H7 (cell line): ENCODE results near the gene PRPSAP1. TPM values are rescaled to one million over a fixed set of nuclear protein-coding genes. Genes with fewer than 3 reads are reported as not detected.
"Not testable (repeated sequence)": the region's sequence is repeated elsewhere in the genome, so short reads cannot be mapped to it uniquely, and the experiment has no call there.

ENCODE experiments used
- DNase-seq: peaks from one replicate; pipeline ENCODE4 v3.0.0; 2012
- H3K27me3 ChIP-seq: 2 replicates; pipeline ENCODE4 v1.6.0; 2011; ENCODE audit warnings: mild to moderate bottlenecking, low read length; ENCODE audit not compliant: control insufficient read depth, insufficient read depth
- H3K36me3 ChIP-seq: replicated peaks from 2 replicates; pipeline ENCODE4 v1.5.1; 2011; ENCODE audit warnings: low read length; ENCODE audit not compliant: control insufficient read depth, insufficient read depth
- H3K4me3 ChIP-seq: 2 replicates; pipeline ENCODE4 v1.5.1; 2011; ENCODE audit warnings: low read depth, mild to moderate bottlenecking, control low read depth, low read length, moderate library complexity; ENCODE audit not compliant: insufficient read depth
- total RNA-seq: library from RNA; depleted of rRNA; stranded (reverse); fragments of >200 nt; shearing (Covaris generic); gene quantifications from 2 replicates; pipeline ENCODE4 v1.2.3, GENCODE V29; 2014

PRPSAP1 gene
- total RNA-seq, 1 experiment from 2014 or later = 51.9 TPM

DNA sequence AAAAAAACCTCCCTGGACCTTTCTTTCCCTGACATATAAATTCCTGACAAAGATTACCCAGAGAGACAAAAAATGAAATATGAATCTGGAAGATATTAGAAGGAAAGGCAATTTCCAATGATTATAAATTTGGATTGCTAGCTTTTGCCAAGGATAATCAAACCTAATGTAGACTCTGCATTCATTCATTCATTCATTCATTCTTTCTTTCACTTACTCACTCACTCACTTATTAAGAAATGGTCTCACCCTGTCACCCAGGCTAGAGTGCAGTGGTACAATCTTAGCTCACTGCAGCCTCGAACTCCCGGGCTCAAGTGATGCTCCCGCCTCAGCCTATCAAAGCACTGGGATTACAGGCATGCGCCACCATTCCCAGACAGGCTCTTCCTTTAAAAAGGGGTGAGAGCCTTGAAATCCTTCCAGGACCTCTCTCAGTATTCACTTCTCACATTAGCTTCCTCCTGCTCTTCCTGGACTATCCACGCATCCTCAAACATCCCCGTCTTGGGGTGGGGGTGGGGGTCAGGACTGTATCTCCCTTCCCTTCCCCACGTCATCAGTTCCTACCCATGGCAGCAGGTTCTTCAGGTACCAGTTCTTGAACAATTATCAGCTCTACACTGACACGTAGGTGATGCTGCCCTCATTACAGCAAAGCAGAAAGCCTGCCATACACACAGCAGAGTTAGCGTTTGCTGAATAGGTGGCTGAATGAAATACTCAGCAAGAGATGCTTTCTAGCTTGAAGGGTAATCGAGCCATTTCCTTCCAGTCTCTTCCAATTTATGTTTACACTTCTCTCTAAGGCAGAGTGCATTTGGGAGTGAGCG is 19.8 kb downstream of the PRPSAP1 start:
- DNase-seq = no peak
- Histone ChIP-seq H3K27me3 (no peaks in the 10 kb centered on the region), H3K4me3 (no peak overlapping the region), H3K36me3 (peaks cover 4% of the 10 kb centered on the region)

DNA sequence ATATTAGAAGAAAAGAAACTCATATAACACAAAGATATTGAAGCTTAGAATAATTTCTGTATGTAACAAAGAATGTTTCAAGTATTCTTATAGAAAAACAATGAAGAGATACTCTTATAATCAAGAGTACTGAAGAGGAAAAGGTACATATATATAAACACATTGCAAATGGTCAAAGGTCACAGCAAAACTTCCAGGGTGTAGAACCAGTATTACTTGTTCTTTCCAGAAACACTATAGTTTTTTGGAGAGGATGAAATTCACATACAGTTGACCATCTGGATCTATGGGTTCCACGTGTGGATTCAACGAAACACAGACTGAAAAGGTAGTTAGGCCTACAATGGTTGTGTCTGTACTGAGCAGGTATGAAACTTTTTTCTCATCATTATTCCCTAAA is 22.6 kb downstream of the PRPSAP1 start:
- Histone ChIP-seq H3K27me3 (no peaks in the 10 kb centered on the region), H3K36me3 (peaks cover 4% of the 10 kb centered on the region), H3K4me3 (no peak overlapping the region)
- DNase-seq = no peak

DNA sequence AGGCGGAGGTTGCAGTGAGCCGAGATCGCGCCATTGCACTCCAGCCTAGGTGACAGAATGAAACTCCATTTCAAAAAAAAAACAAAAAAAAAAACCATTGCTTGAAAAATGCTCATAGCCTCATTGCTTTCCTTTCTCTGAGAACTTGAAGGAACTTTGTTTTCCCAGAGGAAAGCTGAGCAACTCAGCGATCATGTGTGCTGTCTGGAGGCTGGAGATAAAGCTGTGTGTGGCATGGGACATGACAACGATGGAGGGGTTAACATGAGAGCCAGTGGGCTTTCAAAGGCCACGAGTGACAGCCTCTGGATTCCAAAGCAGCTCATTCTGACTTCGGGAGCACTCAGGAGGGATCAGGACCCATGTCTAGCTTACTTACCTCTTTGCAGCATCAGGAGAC is 24.1 kb downstream of the PRPSAP1 start:
- DNase-seq = no peak
- H3K36me3 ChIP-seq = peaks cover 4% of the 10 kb centered on the region
- H3K27me3 ChIP-seq = no peaks in the 10 kb centered on the region
- H3K4me3 ChIP-seq = no peak overlapping the region

GRCh38 chr17:76327696-76328095 is 26.0 kb downstream of the PRPSAP1 start:
- Histone ChIP-seq H3K27me3 (no peaks in the 10 kb centered on the region), H3K4me3 (no peak overlapping the region), H3K36me3 (peaks cover 4% of the 10 kb centered on the region)
- DNase-seq = no peak

GRCh38 chr17:76326306-76326705 is 27.4 kb downstream of the PRPSAP1 start:
- Histone ChIP-seq H3K36me3 (peaks cover 2% of the 10 kb centered on the region), H3K27me3 (no peaks in the 10 kb centered on the region), H3K4me3 (no peak overlapping the region)
- DNase-seq = no peak

GRCh38 chr17:76318586-76318985 is 35.1 kb downstream of the PRPSAP1 start:
- Histone ChIP-seq H3K27me3 (no peaks in the 10 kb centered on the region), H3K4me3 (no peak overlapping the region), H3K36me3 (peaks cover 4% of the 10 kb centered on the region)
- DNase-seq = no peak

DNA sequence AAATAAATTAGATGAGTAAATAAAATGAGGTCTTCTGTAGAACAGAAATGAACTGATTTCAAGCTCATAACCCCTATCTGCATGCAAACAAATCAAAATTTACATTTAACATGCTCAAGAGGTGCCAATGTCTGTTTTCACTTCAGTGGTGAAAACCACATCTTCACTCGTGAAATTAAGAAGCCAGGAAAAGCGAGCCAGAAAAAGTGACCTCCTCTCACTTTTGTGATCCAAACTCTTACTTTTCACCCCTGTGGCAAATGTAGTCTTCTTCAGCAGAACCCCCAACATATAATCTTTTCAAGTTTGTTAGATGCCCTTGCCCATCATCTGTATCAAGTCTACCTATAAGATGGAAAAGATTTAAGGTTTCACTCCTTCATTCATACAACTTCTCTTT is 36.2 kb downstream of the PRPSAP1 start:
- Histone ChIP-seq H3K27me3 (no peaks in the 10 kb centered on the region), H3K4me3 (no peak overlapping the region), H3K36me3 (peaks cover 6% of the 10 kb centered on the region)
- no peak for DNase-seq

GRCh38 chr17:76314392-76315227 is 39.1 kb downstream of the PRPSAP1 start:
- Histone ChIP-seq H3K36me3 (peaks cover 9% of the 10 kb centered on the region), H3K4me3 (no peak overlapping the region), H3K27me3 (no peaks in the 10 kb centered on the region)
- no peak for DNase-seq

DNA sequence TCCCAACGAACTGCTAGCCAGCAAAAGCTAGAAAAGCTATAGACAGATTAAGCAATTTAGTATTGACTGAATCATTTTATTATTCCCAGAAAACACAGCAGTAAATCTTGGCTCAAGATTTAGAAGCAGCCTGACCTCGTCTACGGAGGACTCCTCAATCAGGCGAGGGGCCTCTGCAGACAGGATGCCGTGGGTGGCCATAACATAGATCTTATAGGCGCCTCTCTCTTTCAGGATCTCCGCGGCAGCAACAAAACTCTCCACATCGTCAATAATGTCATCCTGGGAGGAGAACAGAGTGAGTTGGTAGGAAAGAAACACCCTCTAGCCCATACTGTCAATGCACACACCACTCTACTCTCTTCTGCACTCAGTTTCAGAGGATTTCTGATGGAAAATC is 41.0 kb downstream of the PRPSAP1 start:
- Histone ChIP-seq H3K36me3 (peaks cover 9% of the 10 kb centered on the region), H3K27me3 (no peaks in the 10 kb centered on the region), H3K4me3 (no peak overlapping the region)
- no peak for DNase-seq

GRCh38 chr17:76309461-76309860 is 44.3 kb downstream of the PRPSAP1 start:
- H3K4me3 ChIP-seq = no peak overlapping the region
- no peaks in the 10 kb centered on the region for H3K27me3 ChIP-seq

DNA sequence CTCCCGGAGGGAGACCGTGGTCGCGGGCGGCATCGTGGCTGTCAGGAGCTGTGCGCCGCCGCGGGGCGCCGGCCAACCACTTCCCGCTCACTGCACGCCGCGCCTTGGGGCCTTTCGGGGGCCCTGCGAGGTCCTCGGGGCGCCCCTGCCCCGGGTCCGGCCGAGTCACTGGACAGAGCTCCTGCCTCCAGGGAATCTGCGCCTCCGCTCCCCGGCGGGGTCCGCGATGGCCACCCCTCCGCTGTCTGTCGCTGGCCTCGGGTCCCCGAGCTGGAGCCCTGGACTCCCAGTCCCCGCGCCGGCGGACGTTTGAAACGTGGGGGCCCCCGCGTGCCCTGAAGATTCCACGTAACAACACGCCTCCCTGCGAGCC is 45.8 kb downstream of the PRPSAP1 start, which contains the start of gene QRICH2:
Gene QRICH2 (minus strand): TSS at position 311 of the 373 bp plus-strand sequence. CDS start 278 bp downstream, at position 33.
- no peak for DNase-seq
- H3K36me3 ChIP-seq = peaks cover 4% of the 10 kb centered on the region
- H3K27me3 ChIP-seq = no peaks in the 10 kb centered on the region
- H3K4me3 ChIP-seq = no peak within 1 kb of the TSS

More at GRCh38 chr17:76309461-76309860, 44.3 kb downstream of the PRPSAP1 start:
- DNase-seq = no peak
- H3K36me3 ChIP-seq = peaks cover 6% of the 10 kb centered on the region

GRCh38 chr17:76307299-76307965 is 46.3 kb downstream of the PRPSAP1 start:
- H3K4me3 ChIP-seq = no peak overlapping the region
- no peaks in the 10 kb centered on the region for H3K27me3 ChIP-seq
- peak; percentile 54 for DNase-seq
- peaks cover 3% of the 10 kb centered on the region for H3K36me3 ChIP-seq

DNA sequence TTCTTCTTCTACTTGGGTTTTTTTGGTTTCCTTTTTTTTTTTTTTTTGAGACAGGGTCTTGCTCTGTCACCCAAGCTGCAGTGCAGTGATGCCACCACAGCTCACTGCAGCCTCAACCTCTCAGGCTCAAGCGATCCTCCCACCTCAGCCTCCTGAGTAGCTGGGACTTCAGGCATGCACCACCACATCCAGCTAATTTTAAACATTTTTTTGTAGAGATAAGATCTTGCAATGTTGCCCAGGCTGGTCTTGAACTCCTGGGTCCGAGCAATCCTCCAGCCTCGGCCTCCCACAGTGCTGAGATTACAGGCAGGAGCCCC is 48.6 kb downstream of the PRPSAP1 start:
- not testable (repeated sequence) for H3K4me3 ChIP-seq, DNase-seq, H3K36me3 ChIP-seq, H3K27me3 ChIP-seq

GRCh38 chr17:76304226-76305134 is 49.2 kb downstream of the PRPSAP1 start:
- no peaks in the 10 kb centered on the region for H3K27me3 ChIP-seq

More at GRCh38 chr17:76304226-76305134, 49.2 kb downstream of the PRPSAP1 start:
- no peak overlapping the region for H3K4me3 ChIP-seq
- H3K36me3 ChIP-seq = no peaks in the 10 kb centered on the region
- peak; percentile 33 for DNase-seq
